SU-DHL-6 (cell line): ENCODE results near the gene BCAR1.

Experiments used
- EZH2phosphoT487 ChIP-seq: fragments of 200-600 bp; sonication (generic), shearing (Covaris generic); conservative IDR thresholded peaks from 2 replicates; pipeline ENCODE4 v1.6.1; 2018; ENCODE audit warnings: mild to moderate bottlenecking, antibody characterized with exemption, low read length, moderate library complexity, mixed read lengths
- TF ChIP-seq, protein P1 (sequence below): fragments of 200-600 bp; sonication (generic); IDR thresholded peaks from one replicate; pipeline ENCODE4 v1.5.1; 2017; ENCODE audit warnings: antibody characterized with exemption, mild to moderate bottlenecking, low read length, moderate library complexity; ENCODE audit not compliant: insufficient read depth, poor library complexity, severe bottlenecking

GRCh38 chr16:75228143-75228976 is 23.1 kb downstream of the BCAR1 start:
- no peak for TF ChIP-seq EZH2phosphoT487
- TF ChIP-seq, protein P1, sequence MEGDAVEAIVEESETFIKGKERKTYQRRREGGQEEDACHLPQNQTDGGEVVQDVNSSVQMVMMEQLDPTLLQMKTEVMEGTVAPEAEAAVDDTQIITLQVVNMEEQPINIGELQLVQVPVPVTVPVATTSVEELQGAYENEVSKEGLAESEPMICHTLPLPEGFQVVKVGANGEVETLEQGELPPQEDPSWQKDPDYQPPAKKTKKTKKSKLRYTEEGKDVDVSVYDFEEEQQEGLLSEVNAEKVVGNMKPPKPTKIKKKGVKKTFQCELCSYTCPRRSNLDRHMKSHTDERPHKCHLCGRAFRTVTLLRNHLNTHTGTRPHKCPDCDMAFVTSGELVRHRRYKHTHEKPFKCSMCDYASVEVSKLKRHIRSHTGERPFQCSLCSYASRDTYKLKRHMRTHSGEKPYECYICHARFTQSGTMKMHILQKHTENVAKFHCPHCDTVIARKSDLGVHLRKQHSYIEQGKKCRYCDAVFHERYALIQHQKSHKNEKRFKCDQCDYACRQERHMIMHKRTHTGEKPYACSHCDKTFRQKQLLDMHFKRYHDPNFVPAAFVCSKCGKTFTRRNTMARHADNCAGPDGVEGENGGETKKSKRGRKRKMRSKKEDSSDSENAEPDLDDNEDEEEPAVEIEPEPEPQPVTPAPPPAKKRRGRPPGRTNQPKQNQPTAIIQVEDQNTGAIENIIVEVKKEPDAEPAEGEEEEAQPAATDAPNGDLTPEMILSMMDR: no peak
